Loucy (cell line): ENCODE measurements around the gene FEN1.
A peak's percentile ranks its signal among the peaks of the same experiment; 100 is the strongest.

Source experiments
- H2AFZ ChIP-seq: fragments of 200-600 bp; sonication (generic); 2 replicates; pipeline ENCODE4 v1.6.0; 2016; ENCODE audit warnings: antibody characterized with exemption, mild to moderate bottlenecking, low read length, moderate library complexity
- H3F3A ChIP-seq: fragments of 200-600 bp; 2 replicates; pipeline ENCODE4 v1.6.0; 2016; ENCODE audit warnings: antibody characterized with exemption, low read depth, mild to moderate bottlenecking
- H3K27me3 ChIP-seq: fragments of 200-600 bp; sonication (generic); 2 replicates; pipeline ENCODE4 v1.6.1; 2014; ENCODE audit warnings: low read length, mild to moderate bottlenecking; ENCODE audit not compliant: insufficient read depth, poor library complexity, severe bottlenecking
- H3K36me3 ChIP-seq: fragments of 200-600 bp; sonication (generic); 2 replicates; pipeline ENCODE4 v1.6.1; 2016; ENCODE audit warnings: low read length; ENCODE audit not compliant: insufficient read depth
- H3K4me1 ChIP-seq: fragments of 200-600 bp; sonication (generic); 2 replicates; pipeline ENCODE4 v1.5.1; 2014; ENCODE audit warnings: low read length, mild to moderate bottlenecking; ENCODE audit not compliant: insufficient read depth, poor library complexity, severe bottlenecking
- H3K4me2 ChIP-seq: fragments of 200-600 bp; sonication (generic); 2 replicates; pipeline ENCODE4 v1.6.0; 2014; ENCODE audit warnings: antibody characterized with exemption, low read length, low read depth, mild to moderate bottlenecking; ENCODE audit not compliant: poor library complexity, severe bottlenecking
- H3K4me3 ChIP-seq: fragments of 200-600 bp; sonication (generic); 2 replicates; pipeline ENCODE4 v1.5.1; 2014; ENCODE audit warnings: low read length, mild to moderate bottlenecking, mixed read lengths; ENCODE audit not compliant: poor library complexity, severe bottlenecking
- H3K79me2 ChIP-seq: fragments of 200-600 bp; sonication (generic); 2 replicates; pipeline ENCODE4 v1.6.1; 2014; ENCODE audit warnings: low read length; ENCODE audit not compliant: insufficient read depth
- H3K9ac ChIP-seq: fragments of 200-600 bp; sonication (generic); 2 replicates; pipeline ENCODE4 v1.6.0; 2014; ENCODE audit warnings: mild to moderate bottlenecking, low read depth, low read length, moderate library complexity; ENCODE audit not compliant: poor library complexity, severe bottlenecking
- H3K9me2 ChIP-seq: fragments of 200-600 bp; sonication (generic); replicated peaks from 2 replicates; pipeline ENCODE4 v1.6.1; 2016; ENCODE audit warnings: low read depth, low read length, mixed read lengths
- H3K9me3 ChIP-seq: fragments of 200-600 bp; sonication (generic); 2 replicates; pipeline ENCODE4 v1.6.1; 2014; ENCODE audit warnings: mild to moderate bottlenecking, antibody characterized with exemption, low read length, low read depth; ENCODE audit not compliant: insufficient read depth
- H4K20me1 ChIP-seq: fragments of 200-600 bp; sonication (generic); 2 replicates; pipeline ENCODE4 v1.6.0; 2014; ENCODE audit warnings: antibody characterized with exemption, low read length, mild to moderate bottlenecking; ENCODE audit not compliant: insufficient read depth, poor library complexity, severe bottlenecking
- CTCF ChIP-seq: fragments of 200-600 bp; sonication (generic); conservative IDR thresholded peaks from 2 replicates; pipeline ENCODE4 v1.5.1; 2014; ENCODE audit warnings: mild to moderate bottlenecking, antibody characterized with exemption, low read length
- EZH2phosphoT487 ChIP-seq: fragments of 200-600 bp; IDR thresholded peaks from 2 replicates; pipeline ENCODE4 v1.6.1; 2018; ENCODE audit warnings: antibody characterized with exemption, mild to moderate bottlenecking, moderate library complexity, borderline replicate concordance

FEN1 gene

GRCh38 chr11:61776561-61777075 lies 16.1 kb upstream of the FEN1 start:
- H4K20me1 ChIP-seq, result no peaks in the 10 kb centered on the region
- H3K9me3 ChIP-seq, result no peaks in the 10 kb centered on the region
- H3K4me2 ChIP-seq, result no peak overlapping the region
- H3K27me3 ChIP-seq, result no peaks in the 10 kb centered on the region
- H2AFZ ChIP-seq, result no peak overlapping the region
- no peaks in the 10 kb centered on the region for H3K79me2 ChIP-seq
- no peaks in the 10 kb centered on the region for H3K36me3 ChIP-seq
- TF ChIP-seq CTCF (peak; percentile 83), EZH2phosphoT487 (no peak)
- no peak overlapping the region for H3K4me3 ChIP-seq
- H3F3A ChIP-seq, result no peaks in the 10 kb centered on the region
- no peaks in the 10 kb centered on the region for H3K4me1 ChIP-seq
- H3K9ac ChIP-seq, result no peak overlapping the region
- no peaks in the 10 kb centered on the region for H3K9me2 ChIP-seq

GRCh38 chr11:61777234-61778090 lies 15.2 kb upstream of the FEN1 start:
- Histone ChIP-seq H3F3A (no peaks in the 10 kb centered on the region), H3K9me3 (no peaks in the 10 kb centered on the region), H3K36me3 (no peaks in the 10 kb centered on the region), H4K20me1 (no peaks in the 10 kb centered on the region), H3K9ac (no peak overlapping the region), H3K4me3 (no peak overlapping the region), H3K27me3 (no peaks in the 10 kb centered on the region), H3K79me2 (no peaks in the 10 kb centered on the region), H3K4me1 (no peaks in the 10 kb centered on the region), H2AFZ (no peak overlapping the region), H3K9me2 (no peaks in the 10 kb centered on the region), H3K4me2 (no peak overlapping the region)
- TF ChIP-seq EZH2phosphoT487 (no peak), CTCF (no peak)

- H3K4me1 ChIP-seq, result no peaks in the 10 kb centered on the region
- H3K36me3 ChIP-seq, result no peaks in the 10 kb centered on the region
- no peak overlapping the region for H3K9ac ChIP-seq
These were observed 14.3 kb upstream of the FEN1 start for GRCh38 chr11:61778357-61778886.

More at GRCh38 chr11:61778357-61778886, 14.3 kb upstream of the FEN1 start:
- Histone ChIP-seq H3F3A (no peaks in the 10 kb centered on the region), H3K9me3 (no peaks in the 10 kb centered on the region), H2AFZ (no peak overlapping the region), H4K20me1 (no peaks in the 10 kb centered on the region), H3K4me3 (no peak overlapping the region), H3K79me2 (no peaks in the 10 kb centered on the region), H3K27me3 (no peaks in the 10 kb centered on the region), H3K9me2 (no peaks in the 10 kb centered on the region), H3K4me2 (no peak overlapping the region)
- no peak for TF ChIP-seq EZH2phosphoT487
- no peak for TF ChIP-seq CTCF
